Testis (tissue), 3 donors: ENCODE measurements around the gene CCNY. TPM values are rescaled to one million over a fixed set of nuclear protein-coding genes. Genes with fewer than 3 reads are reported as not detected.

Source experiments
- DNase-seq: peaks from one replicate; pipeline ENCODE4 v3.0.0-alpha.2; 2019
- H3K27ac ChIP-seq, 2 donors: fragments of 200-600 bp; sonication (generic); one replicate each; pipeline ENCODE4 v1.5.1; 2019
- H3K27me3 ChIP-seq: fragments of 200-600 bp; sonication (generic); one replicate; pipeline ENCODE4 v1.5.1; 2019
- H3K36me3 ChIP-seq: fragments of 200-600 bp; sonication (generic); one replicate; pipeline ENCODE4 v1.5.1; 2017; ENCODE audit warnings: low read depth; ENCODE audit errors: missing control alignments
- H3K4me1 ChIP-seq: fragments of 200-600 bp; sonication (generic); one replicate; pipeline ENCODE4 v1.5.1; 2019
- H3K4me3 ChIP-seq, 2 donors: fragments of 200-600 bp; sonication (generic); one replicate each; pipeline ENCODE4 v1.5.1; 2017 to 2019
- H3K9me3 ChIP-seq: fragments of 200-600 bp; sonication (generic); one replicate; pipeline ENCODE4 v1.5.1; 2017
- POLR2A ChIP-seq: fragments of 450-650 bp; IDR thresholded peaks from one replicate; pipeline ENCODE4 v1.6.1; 2017; ENCODE audit warnings: antibody characterized with exemption, mild to moderate bottlenecking, moderate library complexity
- WGBS, 2 donors: methylation state at CpG; one replicate each; pipeline ENCODE4 v1.1.5; 2018; 5-methylcytosine and 5-hydroxymethylcytosine counted together
- intact Hi-C: fragments of 100-400 bp; cut with DNase I; formaldehyde crosslinking; loops from one replicate; pipeline ENCODE4 v1.15.1; 2023; ENCODE audit warnings: low total_unique reads
- polyA plus RNA-seq: library from polyadenylated mRNA; stranded (reverse); fragments of 350-450 nt; fragmentation: Illumina TruSeq; extraction: RNeasy Lipid Tissue Mini Kit (QIAGEN cat#74804); gene quantifications from one replicate; pipeline ENCODE4 v1.2.3, GENCODE V29; 2014; ENCODE audit warnings: low read depth, low replicate concordance; ENCODE audit not compliant: insufficient read depth
- total RNA-seq, 2 donors: library from RNA; depleted of rRNA; stranded (reverse); fragments of >200 nt; gene quantifications; one replicate each; pipeline ENCODE4 v1.2.3, GENCODE V29; 2016
- TF ChIP-seq, protein P1 (sequence below), 3 experiments: fragments of 450-650 bp in 2 of 3; fragments of 200-600 bp in 1 of 3; sonication (generic) in 1 of 3; IDR thresholded peaks; one replicate each; pipeline ENCODE4 v1.5.1; 2016 to 2019; ENCODE audit warnings: antibody characterized with exemption in 3 of 3, mild to moderate bottlenecking in 2 of 3, moderate library complexity in 1 of 3

Gene CCNY
- total and polyA plus RNA-seq, 3 donors from 2014 or later: 103 to 380 (median 132) TPM

DNA sequence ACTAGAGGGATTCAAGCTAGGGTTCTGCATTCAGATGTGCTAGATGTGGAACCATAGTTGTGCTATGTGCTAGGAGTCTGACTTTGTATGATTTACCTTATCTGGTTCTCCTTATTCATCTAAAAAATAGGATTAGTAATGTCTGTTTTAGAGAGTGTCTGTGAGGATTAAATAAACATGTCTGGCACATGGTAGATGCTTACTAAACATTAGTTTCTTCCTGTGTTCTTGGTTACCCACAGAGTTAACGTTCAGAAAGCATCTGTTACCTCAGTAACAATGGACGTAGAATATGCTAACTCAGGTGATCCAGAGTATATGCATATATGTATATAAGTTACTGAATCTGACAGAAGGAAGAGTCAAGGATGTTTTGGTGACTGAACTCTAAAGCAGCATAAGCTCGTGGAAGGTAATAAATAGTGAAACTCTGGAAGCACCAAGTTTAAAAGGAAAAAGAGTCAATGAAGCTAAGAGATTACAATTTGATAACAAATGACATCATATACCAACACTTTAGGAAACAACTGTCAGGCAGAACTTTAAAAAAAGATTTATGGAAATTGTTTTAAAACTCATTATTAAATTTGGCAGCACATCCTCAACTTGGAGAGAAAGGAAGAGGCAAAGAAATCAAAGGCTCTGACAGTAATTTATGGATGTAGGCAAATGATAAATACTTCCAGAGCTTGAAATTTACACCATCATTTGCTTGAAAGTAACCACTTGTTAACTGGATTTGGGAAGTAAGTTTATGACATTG is 127.0 kb downstream of the CCNY start:
- TF ChIP-seq, protein P1, sequence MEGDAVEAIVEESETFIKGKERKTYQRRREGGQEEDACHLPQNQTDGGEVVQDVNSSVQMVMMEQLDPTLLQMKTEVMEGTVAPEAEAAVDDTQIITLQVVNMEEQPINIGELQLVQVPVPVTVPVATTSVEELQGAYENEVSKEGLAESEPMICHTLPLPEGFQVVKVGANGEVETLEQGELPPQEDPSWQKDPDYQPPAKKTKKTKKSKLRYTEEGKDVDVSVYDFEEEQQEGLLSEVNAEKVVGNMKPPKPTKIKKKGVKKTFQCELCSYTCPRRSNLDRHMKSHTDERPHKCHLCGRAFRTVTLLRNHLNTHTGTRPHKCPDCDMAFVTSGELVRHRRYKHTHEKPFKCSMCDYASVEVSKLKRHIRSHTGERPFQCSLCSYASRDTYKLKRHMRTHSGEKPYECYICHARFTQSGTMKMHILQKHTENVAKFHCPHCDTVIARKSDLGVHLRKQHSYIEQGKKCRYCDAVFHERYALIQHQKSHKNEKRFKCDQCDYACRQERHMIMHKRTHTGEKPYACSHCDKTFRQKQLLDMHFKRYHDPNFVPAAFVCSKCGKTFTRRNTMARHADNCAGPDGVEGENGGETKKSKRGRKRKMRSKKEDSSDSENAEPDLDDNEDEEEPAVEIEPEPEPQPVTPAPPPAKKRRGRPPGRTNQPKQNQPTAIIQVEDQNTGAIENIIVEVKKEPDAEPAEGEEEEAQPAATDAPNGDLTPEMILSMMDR (IDR thresholded peaks at IDR 0.05): no peak
- no peak for TF ChIP-seq POLR2A
- no peaks in the 10 kb centered on the region for H3K36me3 ChIP-seq
- H3K27ac ChIP-seq: no peak overlapping the region
- H3K4me3 ChIP-seq: no peak overlapping the region
- intact Hi-C loops: no loop called here
- 79% methylated on average over 3 of the region's 3 CpGs for WGBS, 2 donors
- no peaks in the 10 kb centered on the region for H3K9me3 ChIP-seq
- H3K4me1 ChIP-seq: peaks cover 13% of the 10 kb centered on the region
- no peak for DNase-seq
- no peaks in the 10 kb centered on the region for H3K27me3 ChIP-seq

DNA sequence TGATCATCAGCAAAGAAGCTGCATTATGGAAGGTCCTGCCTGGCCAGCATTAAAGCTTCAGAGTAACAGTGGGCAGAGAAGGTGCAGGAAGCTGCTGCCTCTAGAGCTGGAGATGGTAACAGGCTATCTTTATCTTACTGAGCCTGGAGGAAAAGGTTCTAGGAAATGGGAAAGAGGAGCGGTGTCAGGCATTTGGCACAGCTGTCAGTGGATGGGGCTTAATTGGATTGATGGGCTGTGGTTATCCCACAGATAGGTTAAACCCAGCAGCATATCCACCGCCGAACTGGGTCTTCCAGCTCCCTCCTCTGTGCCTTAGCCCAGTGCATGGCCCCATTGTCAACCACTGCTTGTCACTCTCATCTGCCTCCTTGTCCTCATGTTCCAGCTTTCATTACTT is 127.6 kb downstream of the CCNY start:
- no peaks in the 10 kb centered on the region for H3K9me3 ChIP-seq
- intact Hi-C loops: no loop called here
- DNase-seq: no peak
- H3K4me1 ChIP-seq: peaks cover 7% of the 10 kb centered on the region
- TF ChIP-seq, protein P1 (IDR thresholded peaks at IDR 0.05): no peak
- no peak for TF ChIP-seq POLR2A
- no peaks in the 10 kb centered on the region for H3K27me3 ChIP-seq
- H3K4me3 ChIP-seq: no peak overlapping the region
- WGBS, 2 donors: 76 to 77% methylated on average over 3 of the region's 3 CpGs
- H3K27ac ChIP-seq: no peak overlapping the region
- H3K36me3 ChIP-seq: no peaks in the 10 kb centered on the region

- intact Hi-C loops: no loop called here
- H3K9me3 ChIP-seq: no peaks in the 10 kb centered on the region
- H3K4me3 ChIP-seq: no peak overlapping the region
- WGBS, 2 donors: 80 to 86% methylated on average over 11 of the region's 11 CpGs
- H3K27ac ChIP-seq: no peak overlapping the region
- H3K27me3 ChIP-seq: no peaks in the 10 kb centered on the region
- peaks cover 6% of the 10 kb centered on the region for H3K4me1 ChIP-seq
- DNase-seq: no peak
- TF ChIP-seq, protein P1 (IDR thresholded peaks at IDR 0.05): no peak
- no peak for TF ChIP-seq POLR2A
- no peaks in the 10 kb centered on the region for H3K36me3 ChIP-seq
These were observed 128.6 kb downstream of the CCNY start for GRCh38 chr10:35464825-35465456.

DNA sequence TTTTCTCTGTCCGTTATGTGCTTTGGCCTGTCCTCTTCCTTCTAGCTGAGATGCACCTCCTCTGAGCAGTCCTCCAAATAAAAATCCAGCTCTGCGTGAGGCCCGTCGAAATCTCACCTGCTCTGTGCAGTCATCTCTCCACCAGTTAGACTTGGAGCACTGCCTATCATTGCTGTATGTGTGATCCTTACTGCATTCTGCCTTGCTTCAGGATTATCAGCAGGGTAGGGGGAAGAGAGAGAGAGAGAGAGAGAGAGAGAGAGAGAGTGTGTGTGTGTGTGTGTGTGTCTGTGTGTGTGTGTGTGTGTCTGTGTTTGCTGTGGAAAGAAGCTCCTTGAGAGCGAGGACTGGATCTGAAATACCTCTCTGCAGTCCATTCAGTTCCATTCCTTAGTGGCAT is 129.4 kb downstream of the CCNY start:
- no peaks in the 10 kb centered on the region for H3K36me3 ChIP-seq
- H3K27ac ChIP-seq: no peak overlapping the region
- TF ChIP-seq, protein P1 (IDR thresholded peaks at IDR 0.05): no peak
- no peak for TF ChIP-seq POLR2A
- H3K9me3 ChIP-seq: no peaks in the 10 kb centered on the region
- H3K4me1 ChIP-seq: peaks cover 7% of the 10 kb centered on the region
- 78 to 85% methylated on average over 5 of the region's 5 CpGs for WGBS, 2 donors
- intact Hi-C loops: no loop called here
- no peaks in the 10 kb centered on the region for H3K27me3 ChIP-seq
- H3K4me3 ChIP-seq: no peak overlapping the region
- no peak for DNase-seq
